HCT116 (cell line): Measurements from ENCODE around the gene DCAF6. TPM values are rescaled to one million over a fixed set of nuclear protein-coding genes. Genes with fewer than 3 reads are reported as not detected.

Experiments
- ATAC-seq: fragments of 200-7000 bp; cut with Tn5 transposase; 2 replicates; pipeline ENCODE4 v1.9.1; 2020; ENCODE audit warnings: mild to moderate bottlenecking, moderate library complexity
- BruUV-seq: library from RNA; stranded (reverse); fragments of 400-500 nt; replicated peaks from 2 replicates; lab custom pipeline; 2021; lab: Mats Ljungman, UMichigan
- CTCF ChIA-PET: fragments of 300-600 bp; sonication (Branson Sonifier 250); formaldehyde crosslinking; loops from one replicate; lab custom pipeline; 2021; ENCODE audit warnings: antibody characterized with exemption; lab: Charles Lee
- POLR2A ChIA-PET: fragments of 300-600, 350-600 bp; sonication (Branson Sonifier 250); formaldehyde crosslinking; loops from one replicate; lab custom pipeline; 2021; ENCODE audit warnings: antibody characterized with exemption; lab: Charles Lee
- RAD21 ChIA-PET, 2 experiments: fragments of 300-600 bp; sonication (Branson Sonifier 250); formaldehyde crosslinking; loops; one replicate each; lab custom pipeline; 2023; ENCODE audit warnings: low total read pairs in 2 of 2; ENCODE audit not compliant: uncharacterized antibody in 2 of 2, unreplicated experiment in 2 of 2, low non-redundant PET in 1 of 2; lab: Charles Lee
- DNase-seq: peaks from one replicate; pipeline ENCODE4 v3.0.0-alpha.2; 2010; ENCODE audit warnings: low read depth, low spot score
- H2AFZ ChIP-seq: fragments of 200-600 bp; shearing (Covaris generic), sonication (generic); 2 replicates; pipeline ENCODE4 v1.6.1; 2017; ENCODE audit warnings: low read depth, mixed run types, mixed read lengths, antibody characterized with exemption, low read length; ENCODE audit not compliant: poor library complexity, severe bottlenecking
- H3K27ac ChIP-seq: 2 replicates; pipeline ENCODE4 v1.5.1; 2012; ENCODE audit warnings: low read depth, low read length
- H3K27me3 ChIP-seq: fragments of 200-600 bp; sonication (generic); 2 replicates; pipeline ENCODE4 v1.6.1; 2016; ENCODE audit warnings: mixed run types, low read length, mixed read lengths; ENCODE audit not compliant: insufficient read depth
- H3K36me3 ChIP-seq, 2 experiments: fragments of 200-500 bp in 1 of 2; fragments of 200-600 bp in 1 of 2; sonication (Bioruptor generic) in 1 of 2; sonication (generic) in 1 of 2; 2 replicates each; pipeline versions ENCODE4 v1.5.1 to v1.6.1; 2014 to 2016; ENCODE audit warnings: low read length in 2 of 2, inconsistent platforms in 1 of 2, mixed read lengths in 1 of 2, mixed run types in 1 of 2; ENCODE audit not compliant: insufficient read depth in 2 of 2, control insufficient read depth in 1 of 2
- H3K4me1 ChIP-seq, 2 experiments: fragments of 200-600 bp in 1 of 2; sonication (generic) in 1 of 2; 2 replicates each; pipeline versions ENCODE4 v1.5.1 to v1.6.1; 2012 to 2017; ENCODE audit warnings: low read length in 2 of 2, inconsistent platforms in 1 of 2, mild to moderate bottlenecking in 1 of 2, mixed read lengths in 1 of 2, mixed run types in 1 of 2, moderate library complexity in 1 of 2; ENCODE audit not compliant: insufficient read depth in 2 of 2, control insufficient read depth in 1 of 2
- H3K4me2 ChIP-seq: fragments of 200-600 bp; sonication (generic); 2 replicates; pipeline ENCODE4 v1.6.1; 2017; ENCODE audit warnings: mixed run types, low read length, mixed read lengths
- H3K4me3 ChIP-seq, 2 experiments: fragments of 200-600 bp in 1 of 2; sonication (generic) in 1 of 2; replicated peaks in 1 of 2; 2 replicates each; pipeline ENCODE4 v1.5.1; 2011 to 2016; ENCODE audit warnings: low read length in 2 of 2, control low read depth in 1 of 2, low read depth in 1 of 2, mild to moderate bottlenecking in 1 of 2, mixed read lengths in 1 of 2, mixed run types in 1 of 2
- H3K79me2 ChIP-seq: fragments of 200-600 bp; sonication (generic); 2 replicates; pipeline ENCODE4 v1.6.1; 2017; ENCODE audit warnings: mild to moderate bottlenecking, mixed run types, low read length, moderate library complexity, mixed read lengths; ENCODE audit not compliant: insufficient read depth
- H3K9ac ChIP-seq: fragments of 200-600 bp; sonication (generic); 2 replicates; pipeline ENCODE4 v1.6.1; 2016; ENCODE audit warnings: low read length, mixed read lengths
- H3K9me2 ChIP-seq: fragments of 200-600 bp; sonication (generic), shearing (Covaris generic); 2 replicates; pipeline ENCODE4 v1.6.1; 2017; ENCODE audit warnings: mixed run types, mild to moderate bottlenecking, moderate library complexity; ENCODE audit not compliant: insufficient read depth
- H3K9me3 ChIP-seq, 2 experiments: fragments of 200-500 bp in 1 of 2; fragments of 200-600 bp in 1 of 2; sonication (Bioruptor generic) in 1 of 2; sonication (generic) in 1 of 2; 2 replicates each; pipeline ENCODE4 v1.6.1; 2014 to 2017; ENCODE audit warnings: low read length in 2 of 2, mixed read lengths in 2 of 2, inconsistent platforms in 1 of 2, low read depth in 1 of 2, mild to moderate bottlenecking in 1 of 2, mixed run types in 1 of 2, moderate library complexity in 1 of 2; ENCODE audit not compliant: control insufficient read depth in 1 of 2, insufficient read depth in 1 of 2
- H4K20me1 ChIP-seq: fragments of 200-600 bp; sonication (generic), shearing (Covaris generic); 2 replicates; pipeline ENCODE4 v1.6.1; 2017; ENCODE audit warnings: mixed run types, mild to moderate bottlenecking, moderate library complexity; ENCODE audit not compliant: insufficient read depth
- ATF3 ChIP-seq: IDR thresholded peaks from 2 replicates; pipeline ENCODE4 v1.6.1; 2012
- CEBPB ChIP-seq: IDR thresholded peaks from 2 replicates; pipeline ENCODE4 v1.6.1; 2012; ENCODE audit warnings: low read depth
- CTCF ChIP-seq, 3 experiments: fragments of 200-600 bp in 1 of 3; sonication (generic) in 1 of 3; IDR thresholded peaks in 2 of 3; conservative IDR thresholded peaks in 1 of 3; 2 replicates each; pipeline ENCODE4 v1.5.1; 2012 to 2017; ENCODE audit warnings: low read depth in 2 of 3, low read length in 2 of 3, antibody characterized with exemption in 1 of 3, borderline replicate concordance in 1 of 3, control low read depth in 1 of 3, mild to moderate bottlenecking in 1 of 3, mixed read lengths in 1 of 3, mixed run types in 1 of 3, moderate library complexity in 1 of 3; ENCODE audit not compliant: insufficient read depth in 1 of 3
- ELF1 ChIP-seq: IDR thresholded peaks from 2 replicates; pipeline ENCODE4 v1.6.1; 2012; ENCODE audit warnings: low read depth, borderline replicate concordance
- EZH2 ChIP-seq: fragments of 200-600 bp; sonication (generic); IDR thresholded peaks from 2 replicates; pipeline ENCODE4 v1.6.1; 2017; ENCODE audit warnings: antibody characterized with exemption, mixed run types
- POLR2AphosphoS5 ChIP-seq: IDR thresholded peaks from 2 replicates; pipeline ENCODE4 v1.6.1; 2011; ENCODE audit warnings: mild to moderate bottlenecking, low read depth, low read length, moderate library complexity
- SIN3A ChIP-seq: IDR thresholded peaks from 2 replicates; pipeline ENCODE4 v1.6.1; 2012; ENCODE audit warnings: low read depth
- SP1 ChIP-seq: IDR thresholded peaks from 2 replicates; pipeline ENCODE4 v1.6.1; 2012; ENCODE audit warnings: low read depth
- SRF ChIP-seq: IDR thresholded peaks from 2 replicates; pipeline ENCODE4 v1.6.1; 2012; ENCODE audit warnings: low read depth
- TCF7L2 ChIP-seq: IDR thresholded peaks from 2 replicates; pipeline ENCODE4 v1.7.0; 2011; ENCODE audit warnings: borderline replicate concordance, inconsistent platforms; ENCODE audit not compliant: insufficient read depth, insufficient read length; ENCODE audit errors: extremely low read depth
- intact Hi-C: fragments of 100-400 bp; cut with micrococcal nuclease; formaldehyde crosslinking; loops from 2 replicates; pipeline ENCODE4 v1.10.0; 2022
- total RNA-seq: library from RNA; stranded (reverse); gene quantifications from one replicate; pipeline ENCODE4 v1.2.1, GENCODE V29; 2021; ENCODE audit not compliant: unreplicated experiment

DCAF6 gene
- total RNA-seq, 1 experiment from 2014 or later: 34.2 TPM

GRCh38 chr1:167916766-167917511, 19.5 kb upstream of the DCAF6 start:
- H3K27ac ChIP-seq: no peak overlapping the region
- DNase-seq: no peak
- no peaks in the 10 kb centered on the region for H3K79me2 ChIP-seq
- BruUV-seq: no TSS peak
- CTCF ChIA-PET: no interaction called here
- peaks cover 0 to under 1% of the 10 kb centered on the region in 2 experiments; a peak in 1 of 4 replicates for H3K4me1 ChIP-seq
- RAD21 ChIA-PET: no interaction called here
- no peaks in the 10 kb centered on the region for H3K9me2 ChIP-seq
- H3K4me3 ChIP-seq: no peak overlapping the region
- no peak overlapping the region for H3K9ac ChIP-seq
- ATAC-seq: no peak
- H3K9me3 ChIP-seq: no peaks in the 10 kb centered on the region
- no peaks in the 10 kb centered on the region for H4K20me1 ChIP-seq
- intact Hi-C loops: no loop called here
- POLR2A ChIA-PET: interaction anchor here (2.3 kb wide), 1 partner anchor 19 kb away, joined by 6 read pairs; the partner anchor contains the start of gene DCAF6
- H3K4me2 ChIP-seq: no peak overlapping the region
- no peak overlapping the region for H2AFZ ChIP-seq
- TF ChIP-seq ATF3 (no peak), SP1 (no peak), SRF (no peak), ELF1 (no peak), CEBPB (no peak), POLR2AphosphoS5 (no peak), TCF7L2 (no peak), CTCF (IDR thresholded peaks at IDR 0.05 in 2 of 3, conservative IDR thresholded peaks at IDR 0.05 in 1 of 3; ENCODE audit: borderline replicate concordance in 1 of 3, insufficient read depth in 1 of 3, low read depth in 2 of 3, low read length in 2 of 3) (no peak), SIN3A (no peak), EZH2 (no peak)
- H3K27me3 ChIP-seq: no peaks in the 10 kb centered on the region
- H3K36me3 ChIP-seq: no peaks in the 10 kb centered on the region
